IMR-90 (cell line): ENCODE measurements around the gene USB1. TPM values are rescaled to one million over a fixed set of nuclear protein-coding genes. Genes with fewer than 3 reads are reported as not detected.

ENCODE experiments used
- ATAC-seq: fragments of 200-7000 bp; cut with Tn5 transposase; 2 replicates; pipeline ENCODE4 v1.9.1; 2020; ENCODE audit warnings: low read depth, mild to moderate bottlenecking, moderate library complexity
- BruUV-seq: library from RNA; stranded (reverse); fragments of 400-500 nt; replicated peaks from 2 replicates; lab custom pipeline; 2021; lab: Mats Ljungman, UMichigan
- CTCF ChIA-PET: fragments of 300-600 bp; formaldehyde crosslinking; extraction: SDS; loops from one replicate; lab custom pipeline; 2021; ENCODE audit warnings: antibody characterized with exemption; lab: Yijun Ruan, JAX
- POLR2A ChIA-PET: fragments of 300-600 bp; sonication (Branson Sonifier 250); formaldehyde crosslinking; loops from one replicate; lab custom pipeline; 2022; ENCODE audit warnings: antibody characterized with exemption; ENCODE audit not compliant: unreplicated experiment; lab: Charles Lee
- DNase-seq: peaks from one replicate; pipeline ENCODE4 v3.0.0; 2013
- H2AFZ ChIP-seq: replicated peaks from 2 replicates; pipeline ENCODE3; 2013; ENCODE audit warnings: low read length, mild to moderate bottlenecking; ENCODE audit not compliant: poor library complexity
- H2AK5ac ChIP-seq: 2 replicates; pipeline ENCODE4 v1.6.1; 2013; ENCODE audit warnings: low read depth, low read length, inconsistent platforms
- H2AK9ac ChIP-seq: replicated peaks from 2 replicates; pipeline ENCODE3; 2013; ENCODE audit warnings: mild to moderate bottlenecking, low read depth, low read length, moderate library complexity; ENCODE audit not compliant: poor library complexity
- H2BK120ac ChIP-seq: 2 replicates; pipeline ENCODE4 v1.6.1; 2013; ENCODE audit warnings: low read depth, low read length, inconsistent platforms
- H2BK15ac ChIP-seq: 3 replicates; pipeline ENCODE4 v1.6.1; 2013; ENCODE audit warnings: low read depth, low read length, inconsistent platforms
- H2BK20ac ChIP-seq: 2 replicates; pipeline ENCODE4 v1.6.1; 2013; ENCODE audit warnings: low read depth, mild to moderate bottlenecking, inconsistent platforms, low read length, moderate library complexity
- H2BK5ac ChIP-seq: 2 replicates; pipeline ENCODE4 v1.6.1; 2013; ENCODE audit warnings: mild to moderate bottlenecking, low read depth, low read length, inconsistent platforms; ENCODE audit not compliant: poor library complexity, severe bottlenecking
- H3K14ac ChIP-seq: replicated peaks from 2 replicates; pipeline ENCODE4 v1.6.1; 2013; ENCODE audit warnings: low read depth, low read length, inconsistent platforms
- H3K18ac ChIP-seq: 2 replicates; pipeline ENCODE4 v1.6.1; 2013; ENCODE audit warnings: low read depth, low read length, control low read depth
- H3K23ac ChIP-seq: 2 replicates; pipeline ENCODE4 v1.6.1; 2013; ENCODE audit warnings: low read depth, low read length, inconsistent platforms
- H3K27ac ChIP-seq: 2 replicates; pipeline ENCODE4 v1.5.1; 2013; ENCODE audit warnings: mild to moderate bottlenecking, control low read depth, low read length; ENCODE audit not compliant: insufficient read depth
- H3K27me3 ChIP-seq: 2 replicates; pipeline ENCODE4 v1.6.1; 2013; ENCODE audit warnings: low read length; ENCODE audit not compliant: control insufficient read depth, insufficient read depth
- H3K36me3 ChIP-seq: 2 replicates; pipeline ENCODE4 v1.6.1; 2013; ENCODE audit warnings: low read length, mixed read lengths; ENCODE audit not compliant: control insufficient read depth, insufficient read depth
- H3K4ac ChIP-seq: 2 replicates; pipeline ENCODE4 v1.6.1; 2013; ENCODE audit warnings: low read depth, low read length, inconsistent platforms
- H3K4me1 ChIP-seq: 2 replicates; pipeline ENCODE4 v1.6.1; 2013; ENCODE audit warnings: low read length, mixed read lengths; ENCODE audit not compliant: control insufficient read depth, insufficient read depth
- H3K4me2 ChIP-seq: 2 replicates; pipeline ENCODE4 v1.6.1; 2013; ENCODE audit warnings: low read depth, mild to moderate bottlenecking, control low read depth, low read length, moderate library complexity
- H3K4me3 ChIP-seq: 2 replicates; pipeline ENCODE4 v1.5.1; 2013; ENCODE audit warnings: low read depth, mild to moderate bottlenecking, control low read depth, low read length, moderate library complexity; ENCODE audit not compliant: insufficient read depth
- H3K56ac ChIP-seq: 2 replicates; pipeline ENCODE4 v1.6.1; 2013; ENCODE audit warnings: low read length, inconsistent platforms; ENCODE audit not compliant: insufficient read depth; ENCODE audit errors: extremely low read depth
- H3K79me1 ChIP-seq, 2 experiments: 2 replicates each; pipeline ENCODE4 v1.6.1; 2013; ENCODE audit warnings: low read length in 2 of 2, inconsistent platforms in 1 of 2, low read depth in 1 of 2
- H3K9ac ChIP-seq: 2 replicates; pipeline ENCODE4 v1.6.1; 2013; ENCODE audit warnings: low read depth, low read length, control low read depth
- H3K9me1 ChIP-seq: 2 replicates; pipeline ENCODE4 v1.6.1; 2013; ENCODE audit warnings: low read length, inconsistent platforms; ENCODE audit not compliant: insufficient read depth
- H3K9me3 ChIP-seq: 2 replicates; pipeline ENCODE4 v1.6.1; 2013; ENCODE audit warnings: low read length; ENCODE audit not compliant: control insufficient read depth, insufficient read depth
- H4K20me1 ChIP-seq: 2 replicates; pipeline ENCODE4 v1.6.1; 2013; ENCODE audit warnings: low read length, inconsistent platforms; ENCODE audit not compliant: insufficient read depth
- H4K5ac ChIP-seq: 2 replicates; pipeline ENCODE4 v1.6.1; 2013; ENCODE audit warnings: mild to moderate bottlenecking, low read depth, low read length, control low read depth
- H4K8ac ChIP-seq, 2 experiments: 2 replicates each; pipeline ENCODE4 v1.6.1; 2013; ENCODE audit warnings: low read depth in 2 of 2, low read length in 2 of 2, control low read depth in 1 of 2, inconsistent platforms in 1 of 2
- H4K91ac ChIP-seq: 2 replicates; pipeline ENCODE4 v1.6.1; 2013; ENCODE audit warnings: low read depth, low read length, inconsistent platforms; ENCODE audit not compliant: insufficient read depth
- BHLHE40 ChIP-seq: fragments of 150-350 bp; IDR thresholded peaks from 2 replicates; pipeline ENCODE4 v1.6.1; 2016; ENCODE audit warnings: mild to moderate bottlenecking, low read depth, low read length
- CEBPB ChIP-seq: IDR thresholded peaks from 2 replicates; pipeline ENCODE4 v1.6.1; 2012; ENCODE audit warnings: low read depth, low read length, improper control_type of control experiment
- CHD1 ChIP-seq: IDR thresholded peaks from 2 replicates; pipeline ENCODE4 v1.6.1; 2012; ENCODE audit warnings: low read depth, low read length, improper control_type of control experiment
- CTCF ChIP-seq: conservative IDR thresholded peaks from 2 replicates; pipeline ENCODE4 v1.5.1; 2012; ENCODE audit warnings: mild to moderate bottlenecking, low read depth, low read length, improper control_type of control experiment
- FOS ChIP-seq: fragments of 150-350 bp; IDR thresholded peaks from 2 replicates; pipeline ENCODE4 v1.6.1; 2016; ENCODE audit warnings: low read depth, low read length
- MAFK ChIP-seq: IDR thresholded peaks from 2 replicates; pipeline ENCODE4 v1.6.1; 2012; ENCODE audit warnings: low read depth, low read length, improper control_type of control experiment
- MAZ ChIP-seq: IDR thresholded peaks from 2 replicates; pipeline ENCODE4 v1.6.1; 2012; ENCODE audit warnings: low read depth, mild to moderate bottlenecking, low read length, improper control_type of control experiment, moderate library complexity, borderline replicate concordance
- MXI1 ChIP-seq: IDR thresholded peaks from 2 replicates; pipeline ENCODE4 v1.6.1; 2012; ENCODE audit warnings: low read depth, mild to moderate bottlenecking, low read length, moderate library complexity, borderline replicate concordance
- NFE2L2 ChIP-seq: fragments of 150-350 bp; IDR thresholded peaks from 2 replicates; pipeline ENCODE4 v1.6.1; 2016; ENCODE audit warnings: low read depth, mild to moderate bottlenecking, low read length
- POLR2A ChIP-seq: IDR thresholded peaks from 2 replicates; pipeline ENCODE4 v1.6.1; 2012; ENCODE audit warnings: mild to moderate bottlenecking, low read depth, low read length
- RAD21 ChIP-seq: IDR thresholded peaks from 2 replicates; pipeline ENCODE4 v1.6.1; 2012; ENCODE audit warnings: low read length, improper control_type of control experiment
- RCOR1 ChIP-seq: IDR thresholded peaks from 2 replicates; pipeline ENCODE4 v1.6.1; 2012; ENCODE audit warnings: mild to moderate bottlenecking, low read length, improper control_type of control experiment; ENCODE audit not compliant: insufficient replicate concordance
- RFX5 ChIP-seq: IDR thresholded peaks from 2 replicates; pipeline ENCODE4 v1.8.0; 2012; ENCODE audit warnings: low read depth, mild to moderate bottlenecking, low read length, moderate library complexity
- SMC3 ChIP-seq: fragments of 150-350 bp; IDR thresholded peaks from 2 replicates; pipeline ENCODE4 v1.6.1; 2016; ENCODE audit warnings: low read depth, mild to moderate bottlenecking, antibody characterized with exemption, low read length, moderate library complexity
- USF2 ChIP-seq: fragments of 150-350 bp; IDR thresholded peaks from 2 replicates; pipeline ENCODE4 v1.6.1; 2017; ENCODE audit warnings: mild to moderate bottlenecking, antibody characterized with exemption, low read length, low read depth
- WGBS, 2 experiments: methylation state at CpG; one replicate each; pipeline versions ENCODE4 v1.1.5 to v1.1.7; 2013; ENCODE audit warnings: missing lambda C conversion rate in 2 of 2; ENCODE audit not compliant: insufficient read length in 1 of 2; ENCODE audit errors: extremely low coverage in 2 of 2; 5-methylcytosine and 5-hydroxymethylcytosine counted together
- dilution Hi-C: fragments of 300-500 bp; cut with HindIII; formaldehyde crosslinking; loops from one replicate; pipeline ENCODE4 v1.14.3; 2018; ENCODE audit warnings: low sequenced_read_pairs; ENCODE audit not compliant: unreplicated experiment
- in situ Hi-C: fragments of 300-500 bp; cut with MboI; formaldehyde crosslinking; loops from 3 replicates; pipeline ENCODE4 v1.14.3; 2019; ENCODE audit warnings: low sequenced_read_pairs, inconsistent platforms, mixed read lengths
- intact Hi-C: fragments of 100-400 bp; cut with micrococcal nuclease; formaldehyde crosslinking; loops from 2 replicates; pipeline ENCODE4 v1.10.0; 2022
- polyA plus RNA-seq, 3 experiments: library from polyadenylated mRNA; depleted of rRNA; stranded (reverse); fragments of >200 nt; gene quantifications; 2 replicates each; pipeline ENCODE4 v1.2.3, GENCODE V29; 2012; ENCODE audit warnings: low replicate concordance in 1 of 3
- total RNA-seq: library from RNA; depleted of rRNA; stranded (reverse); fragments of >200 nt; gene quantifications from 2 replicates; pipeline ENCODE4 v1.2.3, GENCODE V29; 2012

The USB1 gene
- total and polyA plus RNA-seq, 2 of the 4 experiments (the other 2 are of a cell fraction) = 45.9 to 94.9 TPM

- Histone ChIP-seq H3K4me2 (no peak overlapping the region), H2AK5ac (no peak overlapping the region), H4K20me1 (no peaks in the 10 kb centered on the region), H3K4ac (no peak overlapping the region), H3K18ac (no peak overlapping the region), H3K36me3 (no peaks in the 10 kb centered on the region), H3K4me3 (no peak overlapping the region), H3K27me3 (peaks cover 12% of the 10 kb centered on the region), H2BK5ac (no peak overlapping the region), H3K4me1 (no peaks in the 10 kb centered on the region), H2AFZ (no peak overlapping the region), H3K14ac (no peak overlapping the region), H2AK9ac (no peak overlapping the region), H2BK20ac (no peak overlapping the region), H4K5ac (no peak overlapping the region), H4K8ac (no peak overlapping the region), H3K23ac (no peak overlapping the region), H3K9me1 (no peaks in the 10 kb centered on the region), H2BK15ac (no peak overlapping the region), H2BK120ac (no peak overlapping the region), H3K9ac (no peak overlapping the region), H4K91ac (no peak overlapping the region), H3K27ac (no peak overlapping the region), H3K79me1 (no peaks in the 10 kb centered on the region), H3K9me3 (no peaks in the 10 kb centered on the region), H3K56ac (no peak overlapping the region)
- no peak for TF ChIP-seq MAZ
- TF ChIP-seq CEBPB = no peak
- no peak for TF ChIP-seq MAFK
- TF ChIP-seq POLR2A = no peak
- TF ChIP-seq RFX5 = no peak
- no peak for TF ChIP-seq CHD1
- TF ChIP-seq BHLHE40 = no peak
- no peak for TF ChIP-seq RCOR1
- no peak for TF ChIP-seq MXI1
- no peak for TF ChIP-seq SMC3
- TF ChIP-seq CTCF = no peak
- TF ChIP-seq USF2 = no peak
- no peak for TF ChIP-seq RAD21
- no peak for TF ChIP-seq FOS
- no peak for TF ChIP-seq NFE2L2
- WGBS, 2 experiments = no CpG with 5 or more reads among the region's 2 CpGs
- CTCF ChIA-PET = no interaction called here
- no peak for DNase-seq
- in situ Hi-C loops (no loop called here), intact Hi-C loops (no loop called here), dilution Hi-C loops (no loop called here)
- no peak for ATAC-seq
- BruUV-seq = no TSS peak
- POLR2A ChIA-PET = no interaction called here
These were observed 50.1 kb downstream of the USB1 start for GRCh38 chr16:58051296-58051695.
